ENCODE data around the gene RASGRP3. TPM values are rescaled to one million over a fixed set of nuclear protein-coding genes. Genes with fewer than 3 reads are reported as not detected.

RASGRP3 gene
- polyA plus RNA-seq, 2 of the 4 experiments (the other 2 are of a cell fraction): 1.5 to 1.7 TPM

GRCh38 chr2:33602201-33602830 lies 125.9 kb downstream of the RASGRP3 start:
- ATAC-seq: no peak
- Histone ChIP-seq H3K4me1 (peaks cover 7% of the 10 kb centered on the region), H3K4me2 (no peak overlapping the region), H3K4me3 (no peak overlapping the region), H3K9me3 (no peaks in the 10 kb centered on the region), H3K27ac (no peak overlapping the region)
- FAIRE-seq: no peak
- whole genome bisulfite sequencing (ENCODE audit: missing lambda C conversion rate): 79% methylated on average over 6 of the region's 6 CpGs
- ChIA-PET POLR2A (no interaction called here), CTCF (interaction anchor here (0.6 to 1.1 kb wide), 2 partner anchors 33 to 132 kb away, joined by 3 read pairs; no protein-coding TSS in a partner anchor)
- TF ChIP-seq ZNF302 (CRISPR knock-in tag; IDR thresholded peaks at IDR 0.05): no peak
- no peak for TF ChIP-seq HDAC2 (IDR thresholded peaks at IDR 0.05)
- TF ChIP-seq HEYL (CRISPR knock-in tag; IDR thresholded peaks at IDR 0.05): no peak
- TF ChIP-seq BCL3 (IDR thresholded peaks at IDR 0.05): no peak
- TF ChIP-seq NPAS2 (CRISPR knock-in tag; IDR thresholded peaks at IDR 0.05; ENCODE audit: borderline replicate concordance): no peak
- no peak for TF ChIP-seq POLR2A (IDR thresholded peaks at IDR 0.05; ENCODE audit: low read length)
- TF ChIP-seq USF2 (IDR thresholded peaks at IDR 0.05): no peak
- DNase-seq (ENCODE audit: low read depth in 1 of 2, low spot score in 1 of 2): no peak

- DNase-seq (ENCODE audit: low read depth in 1 of 2, low spot score in 1 of 2): no peak
- ATAC-seq: no peak
- H3K9me3 ChIP-seq: no peaks in the 10 kb centered on the region
- CTCF ChIA-PET: no interaction called here
- no peak for FAIRE-seq
- TF ChIP-seq CHD2 (IDR thresholded peaks at IDR 0.05; ENCODE audit: low read length, partially characterized antibody) (no peak), SMC3 (IDR thresholded peaks at IDR 0.05) (no peak), CTCF (IDR thresholded peaks at IDR 0.05) (no peak), HES2 (IDR thresholded peaks at IDR 0.05) (no peak), NPAS2 (CRISPR knock-in tag; IDR thresholded peaks at IDR 0.05; ENCODE audit: borderline replicate concordance) (no peak), MAFK (IDR thresholded peaks at IDR 0.05; ENCODE audit: partially characterized antibody) (no peak), HOXA7 (CRISPR knock-in tag; IDR thresholded peaks at IDR 0.05) (no peak), ZNF302 (CRISPR knock-in tag; IDR thresholded peaks at IDR 0.05) (no peak)
- POLR2A ChIA-PET: no interaction called here
- H3K4me2 ChIP-seq: no peak overlapping the region
- H3K4me3 ChIP-seq: no peak overlapping the region
- 54% methylated on average over 3 of the region's 3 CpGs for WGBS (ENCODE audit: missing lambda C conversion rate)
- no peaks in the 10 kb centered on the region for H3K4me1 ChIP-seq
- H3K27ac ChIP-seq: no peak overlapping the region
These were observed 127.0 kb downstream of the RASGRP3 start for GRCh38 chr2:33603416-33603815.

- CTCF ChIA-PET: interaction anchor here (1.0 kb wide), 1 partner anchor 27 kb away, joined by 3 read pairs; no protein-coding TSS in a partner anchor
- no peak for FAIRE-seq
- H3K27ac ChIP-seq: no peak overlapping the region
- H3K4me1 ChIP-seq: no peaks in the 10 kb centered on the region
- no peak for DNase-seq (ENCODE audit: low read depth in 1 of 2, low spot score in 1 of 2)
- TF ChIP-seq FOXS1 (CRISPR knock-in tag; IDR thresholded peaks at IDR 0.05) (no peak), HEYL (CRISPR knock-in tag; IDR thresholded peaks at IDR 0.05) (no peak), KDM1A (IDR thresholded peaks at IDR 0.05; ENCODE audit: low read depth) (no peak), EP300 (IDR thresholded peaks at IDR 0.05) (no peak), MAX (IDR thresholded peaks at IDR 0.05) (no peak), MYC (IDR thresholded peaks at IDR 0.05; ENCODE audit: borderline replicate concordance, low read length) (no peak), CHD4 (IDR thresholded peaks at IDR 0.05; ENCODE audit: borderline replicate concordance) (no peak), CBX8 (IDR thresholded peaks at IDR 0.05) (no peak), CHD2 (IDR thresholded peaks at IDR 0.05; ENCODE audit: low read length, partially characterized antibody) (no peak), ZFP36 (IDR thresholded peaks at IDR 0.05; ENCODE audit: borderline replicate concordance, partially characterized antibody) (no peak), RAD21 (conservative IDR thresholded peaks at IDR 0.05 in 1 of 2, IDR thresholded peaks at IDR 0.05 in 1 of 2) (no peak), FOSL2 (IDR thresholded peaks at IDR 0.05) (no peak), FOSL2 (CRISPR knock-in tag; IDR thresholded peaks at IDR 0.05) (no peak), HMGXB4 (CRISPR knock-in tag; IDR thresholded peaks at IDR 0.05; ENCODE audit: borderline replicate concordance) (no peak), RCOR1 (IDR thresholded peaks at IDR 0.05; ENCODE audit: low read depth, low read length) (no peak), CBX2 (IDR thresholded peaks at IDR 0.05; ENCODE audit: borderline replicate concordance, low read depth) (no peak)
- no peak overlapping the region for H3K4me2 ChIP-seq
- no peak overlapping the region for H3K4me3 ChIP-seq
- no peak for ATAC-seq
- WGBS (ENCODE audit: missing lambda C conversion rate): 66% methylated on average over 6 of the region's 6 CpGs
- POLR2A ChIA-PET: no interaction called here
- no peaks in the 10 kb centered on the region for H3K9me3 ChIP-seq
These were observed 128.6 kb downstream of the RASGRP3 start for GRCh38 chr2:33605056-33605455.
